SK-N-SH treated with all-trans-retinoic acid at 6 μM for 48 hours (cell line): ENCODE results near the gene SSU72.
"Not testable (repeated sequence)": the region's sequence is repeated elsewhere in the genome, so short reads cannot be mapped to it uniquely, and the experiment has no call there.

Source experiments
- ATAC-seq: fragments of 200-7000 bp; cut with Tn5 transposase; 3 replicates; pipeline ENCODE4 v1.9.1; 2020; ENCODE audit warnings: mild to moderate bottlenecking, moderate library complexity
- ARNTL ChIP-seq: fragments of 450-650 bp; formaldehyde crosslinking; IDR thresholded peaks from 2 replicates; pipeline ENCODE4 v1.5.0; 2020; ENCODE audit warnings: low read depth, mild to moderate bottlenecking, moderate library complexity, borderline replicate concordance
- BACH2 ChIP-seq: fragments of 250-450 bp; sonication (Bioruptor Pico); IDR thresholded peaks from 2 replicates; pipeline ENCODE4 v1.9.0; 2021; ENCODE audit warnings: mild to moderate bottlenecking, borderline replicate concordance
- GLIS3 ChIP-seq: fragments of 250-450 bp; sonication (Bioruptor Pico); IDR thresholded peaks from 2 replicates; pipeline ENCODE4 v1.5.0; 2020; ENCODE audit warnings: mild to moderate bottlenecking, moderate library complexity
- ISL1 ChIP-seq: fragments of 250-450 bp; sonication (Bioruptor Pico); IDR thresholded peaks from 2 replicates; pipeline ENCODE4 v2.1.2; 2022; ENCODE audit warnings: mild to moderate bottlenecking, moderate library complexity
- OSR1 ChIP-seq: fragments of 250-450 bp; sonication (Bioruptor Pico); IDR thresholded peaks from 2 replicates; pipeline ENCODE4 v1.8.0; 2022; ENCODE audit warnings: moderate library complexity, mild to moderate bottlenecking, inconsistent platforms
- PPARA ChIP-seq: fragments of 250-450 bp; sonication (Bioruptor Pico); IDR thresholded peaks from 2 replicates; pipeline ENCODE4 v1.5.0; 2020; ENCODE audit warnings: mild to moderate bottlenecking, borderline replicate concordance
- RARB ChIP-seq: fragments of 250-450 bp; sonication (Bioruptor Pico); IDR thresholded peaks from 2 replicates; pipeline ENCODE4 v1.8.0; 2021; ENCODE audit warnings: mild to moderate bottlenecking, moderate library complexity
- SNAI2 ChIP-seq: fragments of 250-450 bp; sonication (Bioruptor Pico); IDR thresholded peaks from 2 replicates; pipeline ENCODE4 v1.5.0; 2020; ENCODE audit warnings: mild to moderate bottlenecking, moderate library complexity
- TCF4 ChIP-seq: fragments of 250-450 bp; sonication (Bioruptor Pico); IDR thresholded peaks from 2 replicates; pipeline ENCODE4 v1.8.0; 2021; ENCODE audit warnings: mild to moderate bottlenecking, moderate library complexity, borderline replicate concordance
- TOX ChIP-seq: fragments of 250-450 bp; sonication (Bioruptor Pico); IDR thresholded peaks from 2 replicates; pipeline ENCODE4 v1.8.0; 2021; ENCODE audit warnings: mild to moderate bottlenecking, moderate library complexity, borderline replicate concordance
- ZFP3 ChIP-seq: fragments of 250-450 bp; sonication (Bioruptor Pico); IDR thresholded peaks from 2 replicates; pipeline ENCODE4 v1.5.0; 2020; ENCODE audit warnings: mild to moderate bottlenecking, moderate library complexity
- ZFP30 ChIP-seq: fragments of 450-650 bp; formaldehyde crosslinking; IDR thresholded peaks from 2 replicates; pipeline ENCODE4 v1.5.0; 2022; ENCODE audit warnings: mild to moderate bottlenecking, moderate library complexity
- ZNF565 ChIP-seq: fragments of 450-650 bp; formaldehyde crosslinking; conservative IDR thresholded peaks from 2 replicates; pipeline ENCODE4 v1.5.0; 2020; ENCODE audit warnings: low read depth, mild to moderate bottlenecking, moderate library complexity
- ZNF70 ChIP-seq: fragments of 450-650 bp; formaldehyde crosslinking; IDR thresholded peaks from 2 replicates; pipeline ENCODE4 v1.5.0; 2020; ENCODE audit warnings: mild to moderate bottlenecking, moderate library complexity
- ZNF8 ChIP-seq: fragments of 450-650 bp; formaldehyde crosslinking; IDR thresholded peaks from 2 replicates; pipeline ENCODE4 v1.5.0; 2020; ENCODE audit warnings: mild to moderate bottlenecking, moderate library complexity
- TF ChIP-seq, protein P1 (sequence below): fragments of 250-450 bp; sonication (Bioruptor Pico); IDR thresholded peaks from 2 replicates; pipeline ENCODE4 v1.8.0; 2020; ENCODE audit warnings: mild to moderate bottlenecking, moderate library complexity, borderline replicate concordance
- TF ChIP-seq, protein P2 (sequence below): fragments of 250-450 bp; sonication (Bioruptor Pico); IDR thresholded peaks from 2 replicates; pipeline ENCODE4 v1.5.0; 2020; ENCODE audit warnings: mild to moderate bottlenecking, moderate library complexity
- TF ChIP-seq, protein P3 (sequence below): fragments of 250-450 bp; sonication (Bioruptor Pico); IDR thresholded peaks from 2 replicates; pipeline ENCODE4 v1.5.1; 2021; ENCODE audit warnings: mild to moderate bottlenecking, moderate library complexity
- TF ChIP-seq, protein P4 (sequence below): fragments of 250-450 bp; sonication (Bioruptor Pico); IDR thresholded peaks from 2 replicates; pipeline ENCODE4 v1.8.0; 2021; ENCODE audit warnings: low read depth, mild to moderate bottlenecking, moderate library complexity, borderline replicate concordance
- TF ChIP-seq, protein P5 (sequence below): fragments of 250-450 bp; sonication (Bioruptor Pico); IDR thresholded peaks from 2 replicates; pipeline ENCODE4 v1.5.1; 2020; ENCODE audit warnings: low read depth, mild to moderate bottlenecking, moderate library complexity

SSU72 gene

DNA sequence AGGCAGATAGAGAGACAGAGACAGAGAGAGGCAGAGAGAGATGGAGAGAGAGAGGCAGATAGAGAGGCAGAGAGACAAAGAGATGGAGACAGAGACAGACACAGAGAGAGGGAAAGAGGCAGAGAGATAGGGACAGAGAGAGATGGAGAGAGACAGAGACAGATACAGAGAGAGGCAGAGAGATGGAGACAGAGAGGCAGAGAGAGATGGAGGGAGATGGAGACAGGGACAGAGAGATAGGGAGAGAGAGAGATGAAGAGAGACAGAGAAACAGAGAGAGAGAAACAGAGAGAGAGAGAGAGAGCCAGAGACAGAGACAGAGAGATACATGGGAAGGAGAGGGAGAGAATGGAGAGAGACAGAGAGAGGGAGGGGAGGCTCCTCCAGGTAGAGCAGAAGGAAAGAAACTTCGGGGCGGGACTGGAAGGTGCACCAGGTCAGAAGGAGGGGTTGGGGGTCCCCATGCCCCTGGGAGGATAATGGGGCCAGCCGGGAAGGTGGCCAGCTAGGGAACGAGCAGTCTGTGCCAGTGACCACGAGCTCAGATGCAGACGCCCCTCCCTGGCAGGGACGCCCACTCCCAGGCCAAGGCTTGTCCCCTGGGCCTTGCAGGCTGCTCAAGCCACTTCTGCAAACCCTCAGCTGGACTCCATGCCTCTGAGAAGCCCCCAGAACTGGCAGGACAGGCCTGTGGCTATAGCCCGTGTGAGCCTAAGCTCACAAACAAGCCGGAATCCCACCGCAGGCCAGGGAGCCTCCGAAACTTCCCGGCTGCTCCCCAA lies 22.0 kb upstream of the SSU72 start:
- no peak; the same call in 2 of the 3 replicates for ATAC-seq
- TF ChIP-seq TCF4 (CRISPR knock-in tag) (no peak), ZFP3 (CRISPR knock-in tag) (no peak), ISL1 (CRISPR knock-in tag) (no peak), TOX (CRISPR knock-in tag) (no peak), ZNF70 (CRISPR knock-in tag) (no peak), OSR1 (CRISPR knock-in tag) (no peak), ARNTL (CRISPR knock-in tag) (no peak), SNAI2 (CRISPR knock-in tag) (no peak), ZFP30 (no peak), BACH2 (no peak), GLIS3 (CRISPR knock-in tag) (no peak)
- TF ChIP-seq, protein P1, sequence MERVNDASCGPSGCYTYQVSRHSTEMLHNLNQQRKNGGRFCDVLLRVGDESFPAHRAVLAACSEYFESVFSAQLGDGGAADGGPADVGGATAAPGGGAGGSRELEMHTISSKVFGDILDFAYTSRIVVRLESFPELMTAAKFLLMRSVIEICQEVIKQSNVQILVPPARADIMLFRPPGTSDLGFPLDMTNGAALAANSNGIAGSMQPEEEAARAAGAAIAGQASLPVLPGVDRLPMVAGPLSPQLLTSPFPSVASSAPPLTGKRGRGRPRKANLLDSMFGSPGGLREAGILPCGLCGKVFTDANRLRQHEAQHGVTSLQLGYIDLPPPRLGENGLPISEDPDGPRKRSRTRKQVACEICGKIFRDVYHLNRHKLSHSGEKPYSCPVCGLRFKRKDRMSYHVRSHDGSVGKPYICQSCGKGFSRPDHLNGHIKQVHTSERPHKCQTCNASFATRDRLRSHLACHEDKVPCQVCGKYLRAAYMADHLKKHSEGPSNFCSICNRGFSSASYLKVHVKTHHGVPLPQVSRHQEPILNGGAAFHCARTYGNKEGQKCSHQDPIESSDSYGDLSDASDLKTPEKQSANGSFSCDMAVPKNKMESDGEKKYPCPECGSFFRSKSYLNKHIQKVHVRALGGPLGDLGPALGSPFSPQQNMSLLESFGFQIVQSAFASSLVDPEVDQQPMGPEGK (CRISPR knock-in tag), result no peak
- TF ChIP-seq, protein P2, sequence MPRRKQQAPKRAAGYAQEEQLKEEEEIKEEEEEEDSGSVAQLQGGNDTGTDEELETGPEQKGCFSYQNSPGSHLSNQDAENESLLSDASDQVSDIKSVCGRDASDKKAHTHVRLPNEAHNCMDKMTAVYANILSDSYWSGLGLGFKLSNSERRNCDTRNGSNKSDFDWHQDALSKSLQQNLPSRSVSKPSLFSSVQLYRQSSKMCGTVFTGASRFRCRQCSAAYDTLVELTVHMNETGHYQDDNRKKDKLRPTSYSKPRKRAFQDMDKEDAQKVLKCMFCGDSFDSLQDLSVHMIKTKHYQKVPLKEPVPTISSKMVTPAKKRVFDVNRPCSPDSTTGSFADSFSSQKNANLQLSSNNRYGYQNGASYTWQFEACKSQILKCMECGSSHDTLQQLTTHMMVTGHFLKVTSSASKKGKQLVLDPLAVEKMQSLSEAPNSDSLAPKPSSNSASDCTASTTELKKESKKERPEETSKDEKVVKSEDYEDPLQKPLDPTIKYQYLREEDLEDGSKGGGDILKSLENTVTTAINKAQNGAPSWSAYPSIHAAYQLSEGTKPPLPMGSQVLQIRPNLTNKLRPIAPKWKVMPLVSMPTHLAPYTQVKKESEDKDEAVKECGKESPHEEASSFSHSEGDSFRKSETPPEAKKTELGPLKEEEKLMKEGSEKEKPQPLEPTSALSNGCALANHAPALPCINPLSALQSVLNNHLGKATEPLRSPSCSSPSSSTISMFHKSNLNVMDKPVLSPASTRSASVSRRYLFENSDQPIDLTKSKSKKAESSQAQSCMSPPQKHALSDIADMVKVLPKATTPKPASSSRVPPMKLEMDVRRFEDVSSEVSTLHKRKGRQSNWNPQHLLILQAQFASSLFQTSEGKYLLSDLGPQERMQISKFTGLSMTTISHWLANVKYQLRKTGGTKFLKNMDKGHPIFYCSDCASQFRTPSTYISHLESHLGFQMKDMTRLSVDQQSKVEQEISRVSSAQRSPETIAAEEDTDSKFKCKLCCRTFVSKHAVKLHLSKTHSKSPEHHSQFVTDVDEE (CRISPR knock-in tag), result no peak
- TF ChIP-seq, protein P3, sequence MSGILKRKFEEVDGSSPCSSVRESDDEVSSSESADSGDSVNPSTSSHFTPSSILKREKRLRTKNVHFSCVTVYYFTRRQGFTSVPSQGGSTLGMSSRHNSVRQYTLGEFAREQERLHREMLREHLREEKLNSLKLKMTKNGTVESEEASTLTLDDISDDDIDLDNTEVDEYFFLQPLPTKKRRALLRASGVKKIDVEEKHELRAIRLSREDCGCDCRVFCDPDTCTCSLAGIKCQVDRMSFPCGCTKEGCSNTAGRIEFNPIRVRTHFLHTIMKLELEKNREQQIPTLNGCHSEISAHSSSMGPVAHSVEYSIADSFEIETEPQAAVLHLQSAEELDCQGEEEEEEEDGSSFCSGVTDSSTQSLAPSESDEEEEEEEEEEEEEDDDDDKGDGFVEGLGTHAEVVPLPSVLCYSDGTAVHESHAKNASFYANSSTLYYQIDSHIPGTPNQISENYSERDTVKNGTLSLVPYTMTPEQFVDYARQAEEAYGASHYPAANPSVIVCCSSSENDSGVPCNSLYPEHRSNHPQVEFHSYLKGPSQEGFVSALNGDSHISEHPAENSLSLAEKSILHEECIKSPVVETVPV (CRISPR knock-in tag), result no peak

DNA sequence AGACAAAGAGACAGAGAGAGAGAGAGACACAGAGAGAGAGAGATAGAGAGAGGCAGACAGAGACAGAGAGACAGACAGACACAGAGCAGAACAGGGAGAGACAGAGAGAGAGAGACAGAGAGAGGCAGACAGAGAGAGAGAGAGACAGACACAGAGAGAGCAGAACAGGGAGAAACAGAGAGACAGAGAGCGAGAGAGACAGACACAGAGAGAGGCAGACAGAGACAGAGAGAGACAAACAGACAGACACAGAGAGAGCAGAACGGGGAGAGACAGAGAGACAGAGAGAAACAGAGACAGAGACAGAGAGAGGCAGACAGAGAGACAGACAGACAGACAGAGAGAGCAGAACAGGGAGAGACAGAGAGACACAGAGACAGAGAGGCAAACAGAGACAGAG lies 20.7 kb upstream of the SSU72 start:
- ATAC-seq, result not testable (repeated sequence)

DNA sequence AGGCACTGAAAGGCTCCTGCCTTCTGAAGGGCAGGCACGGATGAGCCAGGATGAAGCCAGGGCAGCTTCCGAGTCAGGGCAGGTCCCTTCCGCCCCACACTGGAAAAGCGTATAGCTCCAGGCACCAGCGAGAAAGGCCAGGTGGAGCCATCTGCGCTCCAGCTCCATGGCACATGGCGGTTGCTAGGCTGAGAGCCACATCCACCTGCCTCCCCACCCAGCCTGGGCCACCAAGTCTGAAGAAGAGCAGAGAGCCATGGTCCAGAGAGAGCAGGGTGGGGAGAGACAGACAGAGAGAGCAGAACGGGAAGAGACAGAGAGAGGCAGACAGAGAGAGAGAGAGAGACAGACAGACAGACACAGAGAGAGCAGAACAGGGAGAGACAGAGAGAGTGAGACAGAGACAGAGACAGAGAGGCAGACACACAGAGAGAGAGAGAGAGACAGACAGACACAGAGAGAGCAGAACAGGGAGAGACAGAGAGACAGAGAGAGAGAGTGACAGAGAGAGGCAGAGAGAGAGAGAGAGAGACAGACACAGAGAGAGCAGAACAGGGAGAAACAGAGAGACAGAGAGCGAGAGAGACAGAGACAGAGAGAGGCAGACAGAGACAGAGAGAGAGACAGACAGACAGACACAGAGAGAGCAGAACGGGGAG lies 20.1 kb upstream of the SSU72 start:
- ATAC-seq, result peak; percentile 30
- TF ChIP-seq ZNF70 (CRISPR knock-in tag), result no peak
- TF ChIP-seq BACH2, result no peak
- TF ChIP-seq ZNF565 (CRISPR knock-in tag), result no peak
- no peak for TF ChIP-seq PPARA
- no peak for TF ChIP-seq OSR1 (CRISPR knock-in tag)
- no peak for TF ChIP-seq TCF4 (CRISPR knock-in tag)
- TF ChIP-seq, protein P4, sequence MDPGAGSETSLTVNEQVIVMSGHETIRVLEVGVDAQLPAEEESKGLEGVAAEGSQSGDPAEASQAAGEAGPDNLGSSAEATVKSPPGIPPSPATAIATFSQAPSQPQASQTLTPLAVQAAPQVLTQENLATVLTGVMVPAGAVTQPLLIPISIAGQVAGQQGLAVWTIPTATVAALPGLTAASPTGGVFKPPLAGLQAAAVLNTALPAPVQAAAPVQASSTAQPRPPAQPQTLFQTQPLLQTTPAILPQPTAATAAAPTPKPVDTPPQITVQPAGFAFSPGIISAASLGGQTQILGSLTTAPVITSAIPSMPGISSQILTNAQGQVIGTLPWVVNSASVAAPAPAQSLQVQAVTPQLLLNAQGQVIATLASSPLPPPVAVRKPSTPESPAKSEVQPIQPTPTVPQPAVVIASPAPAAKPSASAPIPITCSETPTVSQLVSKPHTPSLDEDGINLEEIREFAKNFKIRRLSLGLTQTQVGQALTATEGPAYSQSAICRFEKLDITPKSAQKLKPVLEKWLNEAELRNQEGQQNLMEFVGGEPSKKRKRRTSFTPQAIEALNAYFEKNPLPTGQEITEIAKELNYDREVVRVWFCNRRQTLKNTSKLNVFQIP, result no peak
- no peak for TF ChIP-seq ZNF8 (CRISPR knock-in tag)
- TF ChIP-seq, protein P1 (CRISPR knock-in tag), result no peak
- TF ChIP-seq, protein P5, sequence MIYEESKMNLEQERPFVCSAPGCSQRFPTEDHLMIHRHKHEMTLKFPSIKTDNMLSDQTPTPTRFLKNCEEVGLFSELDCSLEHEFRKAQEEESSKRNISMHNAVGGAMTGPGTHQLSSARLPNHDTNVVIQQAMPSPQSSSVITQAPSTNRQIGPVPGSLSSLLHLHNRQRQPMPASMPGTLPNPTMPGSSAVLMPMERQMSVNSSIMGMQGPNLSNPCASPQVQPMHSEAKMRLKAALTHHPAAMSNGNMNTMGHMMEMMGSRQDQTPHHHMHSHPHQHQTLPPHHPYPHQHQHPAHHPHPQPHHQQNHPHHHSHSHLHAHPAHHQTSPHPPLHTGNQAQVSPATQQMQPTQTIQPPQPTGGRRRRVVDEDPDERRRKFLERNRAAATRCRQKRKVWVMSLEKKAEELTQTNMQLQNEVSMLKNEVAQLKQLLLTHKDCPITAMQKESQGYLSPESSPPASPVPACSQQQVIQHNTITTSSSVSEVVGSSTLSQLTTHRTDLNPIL (CRISPR knock-in tag), result no peak
- no peak for TF ChIP-seq ARNTL (CRISPR knock-in tag)
- no peak for TF ChIP-seq TOX (CRISPR knock-in tag)
- TF ChIP-seq RARB (CRISPR knock-in tag), result no peak
